Parathyroid adenoma (tissue), 2 donors: ENCODE data around the gene ENKD1.

Experiments used
- H2AFZ ChIP-seq: fragments of 300-600 bp; sonication (generic); one replicate; pipeline ENCODE4 v1.7.0; 2017; ENCODE audit warnings: antibody characterized with exemption, mild to moderate bottlenecking
- H3K27ac ChIP-seq: fragments of 300-600 bp; sonication (generic); one replicate; pipeline ENCODE4 v1.7.0; 2017
- H3K27me3 ChIP-seq: fragments of 300-600 bp; sonication (generic); one replicate; pipeline ENCODE4 v1.7.0; 2017; ENCODE audit warnings: low read length; ENCODE audit not compliant: control insufficient read depth, insufficient read depth
- H3K36me3 ChIP-seq: fragments of 300-600 bp; sonication (generic); one replicate; pipeline ENCODE4 v1.7.0; 2017; ENCODE audit warnings: low read length; ENCODE audit not compliant: control insufficient read depth, insufficient read depth
- H3K4me1 ChIP-seq: fragments of 300-600 bp; sonication (generic); one replicate; pipeline ENCODE4 v1.7.0; 2017; ENCODE audit warnings: control low read depth
- H3K4me2 ChIP-seq: fragments of 300-600 bp; sonication (generic); one replicate; pipeline ENCODE4 v1.7.0; 2017; ENCODE audit warnings: low read length
- H3K4me3 ChIP-seq: fragments of 300-600 bp; sonication (generic); one replicate; pipeline ENCODE4 v1.7.0; 2017; ENCODE audit warnings: low read depth, low read length
- H3K79me2 ChIP-seq: fragments of 300-600 bp; sonication (generic); one replicate; pipeline ENCODE4 v1.7.0; 2017; ENCODE audit warnings: control low read depth
- H3K9ac ChIP-seq: fragments of 300-600 bp; sonication (generic); one replicate; pipeline ENCODE4 v1.7.0; 2017; ENCODE audit warnings: mild to moderate bottlenecking
- H3K9me3 ChIP-seq: fragments of 300-600 bp; sonication (generic); one replicate; pipeline ENCODE4 v1.7.0; 2017; ENCODE audit warnings: low read length; ENCODE audit not compliant: control insufficient read depth
- CTCF ChIP-seq: fragments of 300-600 bp; sonication (generic); IDR thresholded peaks from one replicate; pipeline ENCODE4 v1.7.0; 2017; ENCODE audit warnings: antibody characterized with exemption, mild to moderate bottlenecking
- donor health status: primary hyperparathyroidism.

The ENKD1 gene

GRCh38 chr16:67665598-67665997 is 952 bp downstream of the ENKD1 start:
- peak overlapping the region; percentile 84 for H3K4me3 ChIP-seq
- no peak overlapping the region for H3K9ac ChIP-seq
- TF ChIP-seq CTCF: no peak
- no peaks in the 10 kb centered on the region for H3K36me3 ChIP-seq
- H3K27ac ChIP-seq: peak overlapping the region; percentile 9
- H2AFZ ChIP-seq: no peak overlapping the region
- no peaks in the 10 kb centered on the region for H3K9me3 ChIP-seq
- H3K4me2 ChIP-seq: peak overlapping the region; percentile 92
- H3K4me1 ChIP-seq: peaks cover 22% of the 10 kb centered on the region
- H3K27me3 ChIP-seq: no peaks in the 10 kb centered on the region
- H3K79me2 ChIP-seq: no peaks in the 10 kb centered on the region

DNA sequence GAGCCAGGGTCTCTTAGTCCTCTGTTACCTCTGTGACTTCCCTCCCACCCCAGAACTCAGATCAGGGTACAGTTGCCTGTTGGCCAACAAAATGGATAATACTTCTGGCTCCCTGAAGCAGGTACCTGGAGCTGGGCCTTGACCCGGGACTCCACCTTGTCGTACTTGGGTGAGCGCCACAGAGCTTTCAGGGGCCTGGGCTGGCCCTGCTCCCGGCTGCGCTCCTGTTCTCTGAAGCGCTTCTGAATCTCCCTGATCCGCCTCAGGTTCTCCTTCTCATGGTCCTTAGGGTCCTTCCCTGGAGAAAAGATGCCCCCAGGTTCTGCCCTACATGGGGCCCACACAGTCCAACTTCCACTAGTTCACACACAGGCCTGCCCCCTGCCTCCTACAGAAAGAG is 1.7 kb downstream of the ENKD1 start:
- H3K4me1 ChIP-seq: peaks cover 22% of the 10 kb centered on the region
- H2AFZ ChIP-seq: no peak overlapping the region
- no peaks in the 10 kb centered on the region for H3K36me3 ChIP-seq
- no peaks in the 10 kb centered on the region for H3K27me3 ChIP-seq
- no peak overlapping the region for H3K4me2 ChIP-seq
- no peaks in the 10 kb centered on the region for H3K9me3 ChIP-seq
- no peak overlapping the region for H3K4me3 ChIP-seq
- no peaks in the 10 kb centered on the region for H3K79me2 ChIP-seq
- no peak overlapping the region for H3K9ac ChIP-seq
- H3K27ac ChIP-seq: no peak overlapping the region
- no peak for TF ChIP-seq CTCF

DNA sequence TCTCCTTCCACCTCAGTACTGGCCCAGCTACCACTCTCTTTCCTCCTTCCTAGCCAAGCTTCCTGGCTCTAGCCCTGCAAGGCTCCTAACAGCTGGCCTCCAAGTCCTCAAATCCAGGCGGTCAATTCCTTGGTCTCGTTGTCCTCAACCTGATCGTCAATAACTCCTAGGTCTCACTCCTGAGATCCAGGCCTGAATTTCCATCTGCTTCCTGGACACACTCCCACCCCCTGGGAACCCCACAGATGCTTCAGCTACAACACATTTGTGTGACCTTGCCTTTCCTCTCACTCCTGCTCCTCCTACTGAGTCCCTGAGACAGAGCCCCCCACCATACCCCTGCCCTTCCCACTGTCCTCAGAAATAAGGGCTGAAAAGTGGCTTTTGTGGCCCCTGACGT is 2.3 kb downstream of the ENKD1 start:
- H3K36me3 ChIP-seq: no peaks in the 10 kb centered on the region
- peaks cover 22% of the 10 kb centered on the region for H3K4me1 ChIP-seq
- H3K4me2 ChIP-seq: no peak overlapping the region
- H2AFZ ChIP-seq: no peak overlapping the region
- TF ChIP-seq CTCF: no peak
- no peak overlapping the region for H3K4me3 ChIP-seq
- no peaks in the 10 kb centered on the region for H3K27me3 ChIP-seq
- no peak overlapping the region for H3K27ac ChIP-seq
- no peak overlapping the region for H3K9ac ChIP-seq
- no peaks in the 10 kb centered on the region for H3K79me2 ChIP-seq
- H3K9me3 ChIP-seq: no peaks in the 10 kb centered on the region

- H3K36me3 ChIP-seq: no peaks in the 10 kb centered on the region
- H3K9me3 ChIP-seq: no peaks in the 10 kb centered on the region
- TF ChIP-seq CTCF: no peak
- H2AFZ ChIP-seq: no peak overlapping the region
- no peaks in the 10 kb centered on the region for H3K27me3 ChIP-seq
- H3K9ac ChIP-seq: no peak overlapping the region
- H3K4me1 ChIP-seq: peaks cover 22% of the 10 kb centered on the region
- no peaks in the 10 kb centered on the region for H3K79me2 ChIP-seq
- no peak overlapping the region for H3K4me2 ChIP-seq
- H3K4me3 ChIP-seq: no peak overlapping the region
- H3K27ac ChIP-seq: no peak overlapping the region
Observed at GRCh38 chr16:67663877-67664222, 2.7 kb downstream of the ENKD1 start.

DNA sequence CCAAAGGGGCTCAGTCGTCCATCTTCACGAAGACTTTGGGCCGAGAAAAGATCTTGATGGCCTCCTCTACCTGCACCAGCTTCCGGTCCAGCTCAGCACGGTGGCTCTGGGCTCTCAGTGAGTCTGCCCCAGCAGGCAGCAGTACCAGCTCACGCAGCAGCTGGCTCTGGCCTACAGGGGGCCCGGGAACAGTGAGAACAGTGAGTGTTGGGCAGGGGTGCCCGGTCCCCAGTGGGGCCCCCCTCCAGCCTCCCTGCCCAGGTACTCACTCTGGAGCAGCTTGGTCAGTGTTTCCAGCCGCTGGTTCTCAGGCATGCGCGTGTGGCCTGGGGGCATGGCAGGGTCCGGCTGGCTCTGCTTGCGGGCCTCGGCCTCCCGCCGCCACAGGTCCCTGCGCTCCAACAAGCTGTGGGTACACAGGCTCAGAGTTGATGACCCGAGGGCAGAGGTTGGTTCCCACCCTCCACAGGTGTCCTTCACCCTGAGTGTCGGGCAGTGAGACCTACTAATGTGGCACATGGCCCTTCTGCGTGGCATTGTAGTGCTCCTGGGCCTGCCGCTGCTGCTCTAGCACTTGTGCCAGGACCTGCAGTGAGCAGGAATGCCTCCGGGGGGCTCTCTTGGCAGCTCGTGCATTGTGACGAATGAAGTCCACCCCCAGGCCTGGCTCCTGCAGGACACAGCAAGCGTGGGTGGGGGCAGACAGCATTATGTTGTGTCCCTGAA is 3.2 kb downstream of the ENKD1 start:
- peaks cover 22% of the 10 kb centered on the region for H3K4me1 ChIP-seq
- no peak overlapping the region for H3K4me3 ChIP-seq
- no peak overlapping the region for H2AFZ ChIP-seq
- no peaks in the 10 kb centered on the region for H3K27me3 ChIP-seq
- no peaks in the 10 kb centered on the region for H3K79me2 ChIP-seq
- no peak overlapping the region for H3K27ac ChIP-seq
- no peak overlapping the region for H3K4me2 ChIP-seq
- H3K9ac ChIP-seq: no peak overlapping the region
- H3K9me3 ChIP-seq: no peaks in the 10 kb centered on the region
- H3K36me3 ChIP-seq: no peaks in the 10 kb centered on the region
- TF ChIP-seq CTCF: no peak
